Activated CD8-positive, alpha-beta T cell treated with anti-CD3 and anti-CD28 coated beads for 36 hours (primary cell): ENCODE results near the gene CDC42EP2. TPM values are rescaled to one million over a fixed set of nuclear protein-coding genes. Genes with fewer than 3 reads are reported as not detected.

Experiments
- ATAC-seq: fragments of 200-7000 bp; cut with Tn5 transposase; one replicate; pipeline ENCODE4 v1.10.0; 2021; ENCODE audit warnings: mild to moderate bottlenecking, moderate library complexity
- CTCF ChIA-PET: fragments of 350-600 bp; sonication (Branson Sonifier 250); formaldehyde crosslinking; loops from one replicate; lab custom pipeline; 2021; ENCODE audit warnings: antibody characterized with exemption; lab: Charles Lee
- POLR2A ChIA-PET: fragments of 350-600 bp; sonication (Branson Sonifier 250); formaldehyde crosslinking; loops from one replicate; lab custom pipeline; 2021; ENCODE audit warnings: antibody characterized with exemption; lab: Charles Lee
- DNase-seq: peaks from one replicate; pipeline ENCODE4 v3.0.0-alpha.2; 2020
- H3K27ac Mint-ChIP-seq: one replicate; pipeline ENCODE4 v1.8.0; 2021; ENCODE audit warnings: mild to moderate bottlenecking, mixed read lengths
- H3K27me3 Mint-ChIP-seq: one replicate; pipeline ENCODE4 v1.8.0; 2021; ENCODE audit warnings: mixed read lengths
- H3K36me3 Mint-ChIP-seq: one replicate; pipeline ENCODE4 v1.8.0; 2021; ENCODE audit warnings: low read depth, mixed read lengths
- H3K4me1 Mint-ChIP-seq: one replicate; pipeline ENCODE4 v1.8.0; 2021; ENCODE audit warnings: low read depth, mixed read lengths
- H3K4me3 Mint-ChIP-seq: one replicate; pipeline ENCODE4 v1.8.0; 2021; ENCODE audit warnings: mild to moderate bottlenecking, moderate library complexity, mixed read lengths
- H3K9me3 Mint-ChIP-seq: one replicate; pipeline ENCODE4 v1.8.0; 2021; ENCODE audit warnings: mixed read lengths
- CTCF ChIP-seq: fragments of 200-600 bp; IDR thresholded peaks from one replicate; pipeline ENCODE4 v1.8.0; 2022; ENCODE audit warnings: antibody characterized with exemption, mild to moderate bottlenecking
- intact Hi-C: fragments of 100-400 bp; cut with micrococcal nuclease; formaldehyde crosslinking; loops from one replicate; pipeline ENCODE4 v1.10.0; 2022
- total RNA-seq, 2 experiments: library from RNA; stranded (reverse); gene quantifications; one replicate each; pipeline ENCODE4 v1.2.3, GENCODE V29; 2021

Gene CDC42EP2
- total RNA-seq, 2 experiments from 2014 or later: 1.2 TPM; not detected in 1

GRCh38 chr11:65298655-65299179 is 15.9 kb upstream of the CDC42EP2 start:
- no peak for TF ChIP-seq CTCF
- no peaks in the 10 kb centered on the region for H3K27me3 Mint-ChIP-seq
- POLR2A ChIA-PET: interaction anchor here (1.3 to 1.9 kb wide), 4 partner anchors 8 to 37 kb away, joined by 3 to 11 read pairs (median 4); partner anchors contain the start of gene POLA2
- CTCF ChIA-PET: interaction anchor here (1.3 to 3.6 kb wide), 2 partner anchors 18 to 31 kb away, joined by 3 to 13 read pairs; no protein-coding TSS in a partner anchor
- H3K9me3 Mint-ChIP-seq: no peaks in the 10 kb centered on the region
- H3K36me3 Mint-ChIP-seq: peaks cover 26% of the 10 kb centered on the region
- intact Hi-C loops: no loop called here
- no peak for ATAC-seq
- no peak overlapping the region for H3K4me3 Mint-ChIP-seq
- no peak overlapping the region for H3K27ac Mint-ChIP-seq
- no peaks in the 10 kb centered on the region for H3K4me1 Mint-ChIP-seq
- DNase-seq: no peak

- no peak for DNase-seq
- ChIA-PET CTCF (no interaction called here), POLR2A (no interaction called here)
- Mint-ChIP-seq H3K9me3 (no peaks in the 10 kb centered on the region), H3K4me3 (no peak overlapping the region), H3K27me3 (no peaks in the 10 kb centered on the region), H3K36me3 (peaks cover 10% of the 10 kb centered on the region), H3K27ac (no peak overlapping the region), H3K4me1 (no peaks in the 10 kb centered on the region)
- no peak for TF ChIP-seq CTCF
- intact Hi-C loops: no loop called here
- ATAC-seq: no peak
Observed at GRCh38 chr11:65300621-65301275, 13.9 kb upstream of the CDC42EP2 start.

GRCh38 chr11:65301491-65302329 is 13.0 kb upstream of the CDC42EP2 start:
- Mint-ChIP-seq H3K27me3 (no peaks in the 10 kb centered on the region), H3K9me3 (no peaks in the 10 kb centered on the region), H3K27ac (no peak overlapping the region), H3K36me3 (peaks cover 5% of the 10 kb centered on the region), H3K4me1 (no peaks in the 10 kb centered on the region), H3K4me3 (no peak overlapping the region)
- intact Hi-C loops: no loop called here
- ChIA-PET CTCF (interaction anchor here (1.4 kb wide), 1 partner anchor 13 kb away, joined by 5 read pairs; the partner anchor contains the start of gene CDC42EP2), POLR2A (interaction anchor here (0.6 to 1.6 kb wide), 6 partner anchors 9 to 121 kb away, joined by 3 to 4 read pairs (median 3); partner anchors contain the start of gene DPF2)
- DNase-seq: no peak
- no peak for TF ChIP-seq CTCF
- ATAC-seq: no peak

GRCh38 chr11:65303555-65303954 is 11.1 kb upstream of the CDC42EP2 start:
- ATAC-seq: no peak
- intact Hi-C loops: no loop called here
- Mint-ChIP-seq H3K27ac (no peak overlapping the region), H3K27me3 (no peaks in the 10 kb centered on the region), H3K36me3 (no peaks in the 10 kb centered on the region), H3K4me1 (no peaks in the 10 kb centered on the region), H3K9me3 (no peaks in the 10 kb centered on the region), H3K4me3 (no peak overlapping the region)
- POLR2A ChIA-PET: interaction anchor here (1.6 kb wide), 1 partner anchor 13 kb away, joined by 4 read pairs; no protein-coding TSS in a partner anchor
- no peak for DNase-seq
- no peak for TF ChIP-seq CTCF
- CTCF ChIA-PET: interaction anchor here (1.3 kb wide), 1 partner anchor 13 kb away, joined by 4 read pairs; no protein-coding TSS in a partner anchor
